Central memory CD8-positive, alpha-beta T cell (primary cell): ENCODE data around the gene PLXNA1.

Experiments used
- ATAC-seq: fragments of 150-1000 bp; cut with Tn5 transposase; replicated peaks from 2 replicates; pipeline ENCODE4 v1.10.0; 2022; ENCODE audit warnings: mild to moderate bottlenecking, moderate FRiP score, moderate number of reproducible peaks; ENCODE audit not compliant: poor library complexity, severe bottlenecking; ENCODE audit errors: extremely low read depth
- DNase-seq, 2 donors: peaks; one replicate each; pipeline ENCODE4 v3.0.0; 2021; ENCODE audit warnings: low spot score in 2 of 2
- H3K27ac Mint-ChIP-seq: one replicate; pipeline ENCODE4 v1.8.0; 2022; ENCODE audit warnings: low read depth, mild to moderate bottlenecking, moderate library complexity, mixed read lengths
- H3K27me3 Mint-ChIP-seq: one replicate; pipeline ENCODE4 v1.8.0; 2022; ENCODE audit warnings: mixed read lengths
- H3K36me3 Mint-ChIP-seq: one replicate; pipeline ENCODE4 v1.8.0; 2022; ENCODE audit warnings: mild to moderate bottlenecking, moderate library complexity, mixed read lengths; ENCODE audit not compliant: insufficient read depth
- H3K4me1 Mint-ChIP-seq: one replicate; pipeline ENCODE4 v1.8.0; 2022; ENCODE audit warnings: mixed read lengths
- H3K4me3 Mint-ChIP-seq: one replicate; pipeline ENCODE4 v1.8.0; 2022; ENCODE audit warnings: mild to moderate bottlenecking, moderate library complexity, mixed read lengths
- H3K9me3 Mint-ChIP-seq: one replicate; pipeline ENCODE4 v1.8.0; 2022; ENCODE audit warnings: mixed read lengths

Gene PLXNA1

DNA sequence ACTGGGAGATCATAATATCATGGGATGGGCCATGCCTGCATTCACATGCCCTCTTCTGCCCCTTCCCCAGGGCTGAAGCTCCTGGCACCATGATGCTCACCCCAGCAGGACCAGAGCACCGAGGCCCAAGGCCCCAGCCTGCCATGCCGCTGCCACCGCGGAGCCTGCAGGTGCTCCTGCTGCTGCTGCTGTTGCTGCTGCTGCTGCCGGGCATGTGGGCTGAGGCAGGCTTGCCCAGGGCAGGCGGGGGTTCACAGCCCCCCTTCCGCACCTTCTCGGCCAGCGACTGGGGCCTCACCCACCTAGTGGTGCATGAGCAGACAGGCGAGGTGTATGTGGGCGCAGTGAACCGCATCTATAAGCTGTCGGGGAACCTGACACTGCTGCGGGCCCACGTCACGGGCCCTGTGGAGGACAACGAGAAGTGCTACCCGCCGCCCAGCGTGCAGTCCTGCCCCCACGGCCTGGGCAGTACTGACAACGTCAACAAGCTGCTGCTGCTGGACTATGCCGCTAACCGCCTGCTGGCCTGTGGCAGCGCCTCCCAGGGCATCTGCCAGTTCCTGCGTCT, 5.6 kb downstream of the PLXNA1 start:
- Mint-ChIP-seq H3K27me3 (no peaks in the 10 kb centered on the region), H3K4me1 (peaks cover 6% of the 10 kb centered on the region), H3K27ac (no peak overlapping the region), H3K9me3 (no peaks in the 10 kb centered on the region), H3K4me3 (no peak overlapping the region), H3K36me3 (peaks cover 11% of the 10 kb centered on the region)
- DNase-seq (no peak), ATAC-seq (no peak)

DNA sequence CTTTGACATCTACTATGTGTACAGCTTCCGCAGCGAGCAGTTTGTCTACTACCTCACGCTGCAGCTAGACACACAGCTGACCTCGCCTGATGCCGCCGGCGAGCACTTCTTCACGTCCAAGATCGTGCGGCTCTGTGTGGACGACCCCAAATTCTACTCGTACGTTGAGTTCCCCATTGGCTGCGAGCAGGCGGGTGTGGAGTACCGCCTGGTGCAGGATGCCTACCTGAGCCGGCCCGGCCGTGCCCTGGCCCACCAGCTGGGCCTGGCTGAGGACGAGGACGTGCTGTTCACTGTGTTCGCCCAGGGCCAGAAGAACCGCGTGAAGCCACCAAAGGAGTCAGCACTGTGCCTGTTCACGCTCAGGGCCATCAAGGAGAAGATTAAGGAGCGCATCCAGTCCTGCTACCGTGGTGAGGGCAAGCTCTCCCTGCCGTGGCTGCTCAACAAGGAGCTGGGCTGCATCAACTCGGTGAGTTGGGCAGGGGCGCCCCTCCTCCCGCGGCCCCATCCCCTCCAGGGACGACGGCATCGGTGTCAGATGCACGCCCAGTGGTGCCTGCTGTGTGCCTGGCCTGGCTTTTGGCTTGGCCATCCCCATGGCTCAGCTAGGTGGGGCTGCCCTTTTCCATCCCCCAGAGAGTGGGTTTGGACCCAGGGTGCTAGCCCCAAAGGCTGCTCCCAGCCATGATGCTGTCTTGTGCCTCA, 6.6 kb downstream of the PLXNA1 start:
- DNase-seq (no peak), ATAC-seq (no peak)
- Mint-ChIP-seq H3K4me1 (peaks cover 10% of the 10 kb centered on the region), H3K27me3 (no peaks in the 10 kb centered on the region), H3K27ac (no peak overlapping the region), H3K9me3 (no peaks in the 10 kb centered on the region), H3K4me3 (no peak overlapping the region), H3K36me3 (peaks cover 11% of the 10 kb centered on the region)

DNA sequence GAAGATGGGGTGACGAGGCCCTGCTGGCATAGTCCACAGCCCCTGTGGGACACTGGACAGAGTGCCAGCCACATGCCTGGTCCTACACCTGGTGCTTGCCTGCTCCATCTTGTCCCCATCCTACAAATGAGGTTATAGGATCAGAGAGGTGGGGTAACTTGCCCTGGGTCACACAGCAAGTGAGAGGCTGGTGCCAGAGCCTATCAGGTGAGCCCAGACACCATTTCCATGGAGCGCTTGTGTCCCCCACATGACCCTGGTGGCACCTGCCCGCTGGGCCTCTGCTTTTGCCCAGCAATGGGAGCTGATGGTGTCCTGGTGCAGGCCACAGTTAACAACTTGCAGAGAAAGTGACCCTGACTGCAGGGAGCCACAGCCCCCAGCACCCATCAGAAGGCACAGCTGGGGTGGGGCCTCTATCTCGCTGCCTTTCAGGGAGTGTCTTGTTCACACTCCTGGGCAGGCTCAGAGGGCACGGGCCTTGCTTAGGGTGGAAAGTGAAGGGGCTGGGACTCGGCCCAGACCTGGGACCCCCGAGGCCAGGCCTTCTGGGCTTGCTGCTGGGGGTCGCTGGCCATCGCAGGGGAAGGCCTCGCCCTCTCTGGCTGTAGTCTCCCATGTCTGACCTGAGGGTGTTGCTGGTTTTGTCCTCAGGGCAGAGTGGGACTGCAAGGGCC, 7.2 kb downstream of the PLXNA1 start:
- Mint-ChIP-seq H3K4me3 (no peak overlapping the region), H3K27me3 (no peaks in the 10 kb centered on the region), H3K36me3 (peaks cover 9% of the 10 kb centered on the region), H3K4me1 (peaks cover 10% of the 10 kb centered on the region), H3K9me3 (no peaks in the 10 kb centered on the region), H3K27ac (no peak overlapping the region)
- ATAC-seq (no peak), DNase-seq (no peak)

DNA sequence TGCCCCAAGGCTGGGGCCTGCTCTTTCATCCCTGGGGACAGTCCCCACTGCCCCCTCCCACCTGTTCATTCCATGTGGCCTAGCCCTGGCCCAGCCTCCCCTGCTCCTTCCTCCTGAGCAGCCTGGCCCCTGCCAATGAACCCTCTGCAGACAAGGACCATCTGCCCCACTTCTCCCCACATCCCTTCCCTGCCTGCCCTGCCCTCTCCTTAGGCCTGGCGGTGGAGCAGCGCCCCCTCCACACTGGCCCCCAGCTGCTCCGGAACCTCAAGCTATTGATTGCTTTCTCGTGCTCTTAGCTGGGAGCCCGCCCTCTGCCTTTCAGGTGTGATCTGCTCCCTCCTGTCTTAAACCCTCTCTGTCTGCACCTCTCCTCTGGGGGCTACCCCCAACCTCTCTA, 8.0 kb downstream of the PLXNA1 start:
- Mint-ChIP-seq H3K4me3 (no peak overlapping the region), H3K27ac (no peak overlapping the region), H3K36me3 (peaks cover 8% of the 10 kb centered on the region), H3K4me1 (peaks cover 10% of the 10 kb centered on the region), H3K9me3 (no peaks in the 10 kb centered on the region), H3K27me3 (no peaks in the 10 kb centered on the region)
- no peak for DNase-seq
- ATAC-seq, result no peak

DNA sequence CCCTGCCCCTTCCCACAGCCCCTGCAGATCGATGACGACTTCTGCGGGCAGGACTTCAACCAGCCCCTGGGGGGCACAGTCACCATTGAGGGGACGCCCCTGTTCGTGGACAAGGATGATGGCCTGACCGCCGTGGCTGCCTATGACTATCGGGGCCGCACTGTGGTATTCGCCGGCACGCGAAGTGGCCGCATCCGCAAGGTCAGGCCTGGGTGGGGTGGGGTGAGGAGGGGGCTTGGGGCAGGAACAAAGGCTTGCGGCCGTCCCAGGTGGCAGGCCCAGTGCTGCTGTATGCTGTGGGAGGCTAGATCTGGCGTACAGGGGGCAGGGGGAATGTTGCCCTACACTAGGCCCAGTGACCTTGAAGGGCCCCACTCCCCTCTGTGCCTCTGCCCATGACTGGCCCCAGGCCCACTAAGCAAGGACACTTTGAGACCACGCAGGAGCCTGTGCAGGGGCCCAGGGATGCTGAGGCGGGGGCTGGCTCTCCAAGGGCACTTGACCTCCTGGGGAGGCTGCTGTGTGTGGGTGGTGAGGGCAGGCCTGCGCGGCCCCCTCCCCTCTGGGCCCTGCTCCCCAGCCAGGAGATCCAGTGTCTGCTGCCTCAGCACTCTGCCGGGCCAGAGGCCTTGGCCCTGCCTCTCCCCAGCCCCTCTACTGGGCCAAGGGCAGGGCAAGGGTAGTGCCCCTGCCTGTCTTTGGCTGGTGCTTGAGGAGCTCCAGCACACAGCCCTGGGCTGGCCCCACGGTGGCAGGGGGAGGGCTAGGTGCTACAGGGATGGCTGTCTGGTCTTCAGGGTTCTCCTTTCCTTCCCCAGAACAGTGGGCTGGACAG, 8.7 kb downstream of the PLXNA1 start:
- peaks cover 10% of the 10 kb centered on the region for H3K4me1 Mint-ChIP-seq
- H3K27ac Mint-ChIP-seq, result no peak overlapping the region
- no peaks in the 10 kb centered on the region for H3K9me3 Mint-ChIP-seq
- peaks cover 11% of the 10 kb centered on the region for H3K36me3 Mint-ChIP-seq
- DNase-seq (no peak), ATAC-seq (no peak)
- H3K4me3 Mint-ChIP-seq, result no peak overlapping the region
- no peaks in the 10 kb centered on the region for H3K27me3 Mint-ChIP-seq

DNA sequence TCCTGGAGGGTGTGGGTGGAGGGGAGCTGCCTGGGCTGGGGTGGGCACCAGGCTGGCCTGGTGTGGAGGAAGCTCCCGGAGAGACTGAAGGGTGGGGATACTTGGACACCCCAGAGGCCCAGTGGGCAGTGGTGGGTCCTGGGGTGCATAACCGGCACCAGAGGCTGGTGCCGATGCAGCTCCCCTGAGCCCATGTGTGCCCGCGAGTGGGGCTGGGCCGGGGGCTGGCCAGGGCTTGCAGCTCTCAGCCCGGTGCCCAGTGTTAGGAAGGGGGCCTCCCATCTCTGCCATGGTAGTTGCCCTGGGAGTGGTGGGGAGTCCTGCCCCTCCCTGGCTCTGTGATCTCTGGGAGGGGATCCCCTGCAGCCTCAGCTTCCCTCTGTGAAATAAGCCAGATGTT, 9.3 kb downstream of the PLXNA1 start:
- DNase-seq, result no peak
- H3K36me3 Mint-ChIP-seq, result peaks cover 11% of the 10 kb centered on the region
- no peak overlapping the region for H3K4me3 Mint-ChIP-seq
- H3K9me3 Mint-ChIP-seq, result no peaks in the 10 kb centered on the region
- H3K27ac Mint-ChIP-seq, result no peak overlapping the region
- no peaks in the 10 kb centered on the region for H3K27me3 Mint-ChIP-seq
- ATAC-seq, result no peak
- peaks cover 7% of the 10 kb centered on the region for H3K4me1 Mint-ChIP-seq

DNA sequence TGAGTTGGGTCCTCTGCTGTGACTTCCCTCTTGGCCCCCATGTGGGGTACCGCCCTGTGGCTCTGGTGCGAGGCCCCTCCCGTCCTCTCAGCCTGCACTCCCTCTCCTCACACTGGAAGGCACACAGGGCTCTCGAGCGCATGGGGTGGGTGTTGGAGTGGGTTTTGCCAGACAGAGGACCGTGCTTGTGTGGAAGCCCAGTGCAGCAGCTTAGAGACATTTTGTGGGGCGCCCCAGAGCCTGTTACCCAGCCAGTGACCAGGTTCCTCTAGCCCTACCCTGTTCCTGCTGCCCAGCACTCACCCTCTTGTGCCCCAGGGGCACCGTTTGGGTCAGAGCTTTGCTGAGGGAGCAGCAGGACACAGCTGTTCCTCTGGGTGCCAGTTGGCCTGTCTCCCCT, 9.9 kb downstream of the PLXNA1 start:
- ATAC-seq (no peak), DNase-seq (no peak)
- Mint-ChIP-seq H3K27ac (no peak overlapping the region), H3K4me1 (peaks cover 4% of the 10 kb centered on the region), H3K4me3 (no peak overlapping the region), H3K9me3 (no peaks in the 10 kb centered on the region), H3K36me3 (peaks cover 9% of the 10 kb centered on the region), H3K27me3 (no peaks in the 10 kb centered on the region)

DNA sequence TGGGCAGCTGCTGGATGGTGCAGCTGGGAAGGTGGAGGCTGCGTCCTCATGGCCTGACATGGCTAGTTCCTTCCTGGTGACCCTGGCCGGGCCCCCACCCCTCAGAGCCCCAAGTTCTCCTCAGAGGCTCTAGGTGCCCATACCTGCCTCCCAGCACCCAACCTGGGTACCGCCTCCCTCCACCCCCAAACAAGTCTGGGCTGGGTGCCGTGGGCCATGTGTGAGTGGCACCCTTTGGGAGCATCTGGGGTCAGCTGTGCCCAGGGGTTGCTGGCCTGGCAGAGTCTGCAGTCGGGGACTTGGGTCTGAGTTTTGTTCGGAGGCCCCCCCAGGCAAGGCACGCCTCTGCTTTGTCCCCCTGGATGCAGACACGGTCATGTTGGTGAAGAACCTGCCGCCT, 10.5 kb downstream of the PLXNA1 start:
- Mint-ChIP-seq H3K9me3 (no peaks in the 10 kb centered on the region), H3K27ac (no peak overlapping the region), H3K4me3 (no peak overlapping the region), H3K4me1 (peaks cover 10% of the 10 kb centered on the region), H3K27me3 (no peaks in the 10 kb centered on the region), H3K36me3 (peaks cover 12% of the 10 kb centered on the region)
- ATAC-seq (no peak), DNase-seq (no peak)

DNA sequence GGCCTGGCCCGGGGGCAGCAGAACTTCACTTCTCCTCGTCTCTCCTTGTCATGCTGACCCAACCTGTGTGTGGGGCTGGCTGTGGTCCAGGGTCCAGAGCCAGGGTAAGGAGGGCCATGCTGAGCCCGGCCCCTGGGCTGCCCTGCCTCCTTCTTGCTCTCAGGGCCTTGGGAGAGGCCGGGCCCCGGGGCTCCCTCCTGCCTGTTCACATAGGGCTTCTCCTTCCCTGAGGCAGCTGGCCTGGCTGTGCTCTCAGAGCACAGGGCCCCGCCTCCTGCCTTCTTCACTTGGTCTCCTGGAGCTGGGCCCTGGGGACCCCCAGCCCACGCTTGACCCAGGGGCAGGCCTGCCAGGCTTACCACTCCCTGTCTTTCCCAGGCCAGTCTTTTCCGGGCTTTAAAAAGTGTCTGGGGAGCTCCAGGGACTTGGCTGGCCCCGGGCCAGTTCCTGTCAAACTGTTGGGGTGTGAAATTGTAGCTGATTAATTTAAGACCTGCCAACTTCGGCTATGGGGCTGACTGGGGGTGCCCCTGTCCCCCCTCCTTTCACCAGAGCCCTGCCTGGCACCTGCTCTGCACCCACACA, 11.8 kb downstream of the PLXNA1 start:
- H3K27me3 Mint-ChIP-seq, result no peaks in the 10 kb centered on the region
- H3K36me3 Mint-ChIP-seq, result peaks cover 7% of the 10 kb centered on the region
- H3K4me3 Mint-ChIP-seq, result no peak overlapping the region
- peaks cover 10% of the 10 kb centered on the region for H3K4me1 Mint-ChIP-seq
- H3K9me3 Mint-ChIP-seq, result no peaks in the 10 kb centered on the region
- ATAC-seq (no peak), DNase-seq (no peak)
- no peak overlapping the region for H3K27ac Mint-ChIP-seq

DNA sequence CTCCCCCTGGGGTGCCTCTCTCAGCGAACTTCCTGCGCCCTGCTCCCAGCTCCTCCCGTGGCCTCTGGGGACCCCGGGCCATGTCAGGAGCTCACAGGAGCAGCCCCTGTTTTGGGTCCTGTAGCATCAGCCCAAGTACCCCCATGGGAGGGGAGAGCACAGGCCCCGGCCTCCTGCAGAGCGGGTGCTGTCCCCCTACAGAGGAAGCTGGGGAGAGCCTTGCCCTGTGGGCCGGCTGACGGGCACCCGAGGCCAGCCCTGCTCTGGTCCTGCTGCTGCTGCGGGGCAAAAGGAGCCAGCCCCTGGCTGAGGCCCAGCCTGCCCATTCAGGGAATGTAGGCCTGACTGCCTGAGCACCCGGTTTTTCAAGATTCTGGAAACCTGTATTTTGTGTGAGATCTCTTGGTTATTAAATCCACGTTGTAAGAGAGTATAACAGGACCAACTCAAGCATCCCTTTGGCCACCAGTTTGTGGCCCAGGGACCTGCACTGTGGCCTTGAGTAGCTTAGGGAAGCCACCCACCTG, 12.4 kb downstream of the PLXNA1 start:
- DNase-seq (no peak), ATAC-seq (no peak)
- Mint-ChIP-seq H3K4me1 (peaks cover 10% of the 10 kb centered on the region), H3K27me3 (no peaks in the 10 kb centered on the region), H3K36me3 (peaks cover 7% of the 10 kb centered on the region), H3K4me3 (no peak overlapping the region), H3K9me3 (no peaks in the 10 kb centered on the region), H3K27ac (no peak overlapping the region)

DNA sequence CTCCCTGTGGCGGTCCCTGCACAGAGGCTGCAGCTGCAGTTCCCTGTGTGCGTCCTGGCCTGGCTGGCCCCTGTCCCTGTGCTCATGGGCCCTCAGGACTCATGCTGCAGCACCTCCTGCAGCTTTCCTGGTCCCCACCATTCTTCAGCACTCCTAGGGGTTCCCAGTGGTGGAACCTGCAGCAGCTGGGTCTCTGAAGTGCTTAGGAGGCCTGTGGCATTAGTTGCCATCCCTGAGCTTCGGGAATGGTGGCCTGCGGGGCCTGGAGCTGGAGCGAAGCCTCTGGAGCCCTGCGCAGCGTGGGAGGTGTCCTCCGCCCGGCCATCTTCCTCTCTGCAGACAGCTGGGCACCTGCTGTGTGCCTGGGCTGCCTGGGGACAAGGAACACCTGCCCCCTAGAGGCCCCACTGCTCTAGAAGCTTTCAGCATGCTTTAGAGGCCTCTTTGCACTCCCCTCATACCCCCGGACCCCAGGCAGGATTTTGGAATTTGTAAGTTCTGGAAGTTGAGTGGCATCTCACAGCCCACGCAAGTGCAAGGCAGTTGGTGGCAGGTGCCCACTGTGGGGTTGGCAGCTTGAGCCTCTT, 13.1 kb downstream of the PLXNA1 start:
- Mint-ChIP-seq H3K27ac (no peak overlapping the region), H3K27me3 (no peaks in the 10 kb centered on the region), H3K4me1 (peaks cover 10% of the 10 kb centered on the region), H3K9me3 (no peaks in the 10 kb centered on the region), H3K4me3 (no peak overlapping the region), H3K36me3 (peaks cover 7% of the 10 kb centered on the region)
- ATAC-seq (no peak), DNase-seq (no peak)

DNA sequence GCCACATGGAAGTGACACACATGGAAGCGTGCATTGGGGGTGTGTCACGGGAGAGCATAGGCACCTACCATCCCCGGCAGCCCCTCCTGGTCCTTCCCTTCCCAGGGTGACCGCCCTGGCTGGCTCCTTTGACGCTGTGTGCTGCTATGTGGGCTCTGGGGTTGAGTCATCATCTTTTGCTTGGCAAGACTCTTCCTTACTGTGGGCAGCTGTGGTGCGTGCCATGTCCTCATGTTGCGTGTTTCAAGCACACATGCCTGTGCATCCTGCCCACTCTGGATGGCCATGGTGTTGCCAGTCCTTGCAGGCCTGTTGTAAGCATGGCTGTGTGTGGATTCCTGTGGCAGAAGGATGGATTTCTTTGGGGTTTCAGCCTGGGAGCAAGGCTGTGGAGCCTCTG, 14.0 kb downstream of the PLXNA1 start:
- DNase-seq, result no peak
- H3K4me1 Mint-ChIP-seq, result peaks cover 10% of the 10 kb centered on the region
- H3K4me3 Mint-ChIP-seq, result no peak overlapping the region
- no peak overlapping the region for H3K27ac Mint-ChIP-seq
- no peaks in the 10 kb centered on the region for H3K9me3 Mint-ChIP-seq
- ATAC-seq, result no peak
- no peaks in the 10 kb centered on the region for H3K27me3 Mint-ChIP-seq
- peaks cover 7% of the 10 kb centered on the region for H3K36me3 Mint-ChIP-seq
